NCI-H146 treated with DMSO at 0.1 percent for 48 hours (cell line): ENCODE results near the gene TENT4B.

ENCODE experiments used
- DNase-seq: peaks from one replicate; lab custom pipeline; 2025; ENCODE audit not compliant: unreplicated experiment; lab: John Stamatoyannopoulos, UW

TENT4B gene

DNA sequence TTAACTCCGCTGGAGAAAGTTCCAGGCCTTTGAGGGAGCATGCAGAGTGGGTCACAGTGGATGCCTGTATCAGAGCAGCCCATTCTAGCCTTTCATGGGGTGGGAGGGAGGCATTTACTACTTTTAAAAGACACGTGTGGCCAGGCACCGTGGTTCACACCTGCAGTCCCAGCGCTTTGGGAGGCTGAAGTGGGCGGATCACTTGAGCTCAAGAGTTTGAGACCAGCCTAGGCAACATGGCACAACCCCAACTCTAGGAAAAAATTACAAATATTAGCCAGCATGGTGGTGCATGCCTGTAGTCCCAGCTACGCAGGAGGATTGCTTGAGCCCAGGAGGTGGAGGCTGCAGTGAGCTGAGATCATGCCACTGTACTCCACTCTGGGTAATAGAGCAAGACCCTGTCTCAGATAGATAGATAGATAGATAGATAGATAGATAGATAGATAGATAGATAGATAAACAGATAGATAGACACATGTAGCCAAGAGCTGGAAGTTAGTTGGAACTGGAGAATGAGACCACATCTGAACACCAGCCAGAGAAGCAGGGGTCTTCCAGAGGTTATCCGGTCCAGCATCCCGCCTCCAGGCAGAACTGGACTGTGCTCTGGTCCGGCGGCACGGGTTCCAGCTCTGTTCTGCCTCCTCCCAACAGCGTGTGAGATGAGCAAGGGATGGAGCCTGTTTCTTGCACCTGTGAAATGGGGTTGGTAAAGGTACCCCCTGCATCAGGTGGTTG lies 116.8 kb downstream of the TENT4B start:
- no peak for DNase-seq

- no peak for DNase-seq
These were observed 117.5 kb downstream of the TENT4B start for GRCh38 chr16:50270510-50271147.

GRCh38 chr16:50271148-50272041 lies 118.3 kb downstream of the TENT4B start:
- DNase-seq = no peak

- no peak for DNase-seq
These were observed 119.0 kb downstream of the TENT4B start for GRCh38 chr16:50272111-50272571.

- DNase-seq = no peak
These were observed 119.7 kb downstream of the TENT4B start for GRCh38 chr16:50272687-50273381.

GRCh38 chr16:50273382-50273690 lies 120.2 kb downstream of the TENT4B start:
- no peak for DNase-seq

DNA sequence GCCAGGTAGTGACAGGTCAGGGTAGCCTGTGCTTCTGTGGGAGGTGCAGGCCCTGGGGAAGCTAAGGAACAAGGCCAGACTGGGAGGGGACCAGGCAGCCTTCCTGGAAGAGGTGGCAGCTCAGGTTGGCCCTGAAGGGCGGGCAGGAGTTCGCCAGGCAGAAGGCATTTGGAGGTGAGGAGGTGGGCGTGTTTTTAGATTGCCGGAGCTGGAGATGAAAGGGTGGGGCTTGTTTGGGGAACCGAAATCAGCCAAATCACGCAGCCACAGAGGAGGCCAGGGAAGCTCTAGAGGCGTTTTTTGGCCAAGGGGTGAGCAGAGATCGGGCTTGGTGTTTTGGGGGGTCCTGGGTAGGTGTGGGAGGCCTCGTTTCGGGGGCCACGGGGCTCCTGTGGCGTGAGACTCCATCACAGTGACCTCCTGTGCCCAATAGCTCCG lies 120.8 kb downstream of the TENT4B start:
- DNase-seq = no peak

GRCh38 chr16:50274326-50275097 lies 121.4 kb downstream of the TENT4B start:
- no peak for DNase-seq

GRCh38 chr16:50275098-50275415 lies 122.0 kb downstream of the TENT4B start:
- DNase-seq = no peak

GRCh38 chr16:50275428-50276325 lies 122.6 kb downstream of the TENT4B start:
- no peak for DNase-seq

DNA sequence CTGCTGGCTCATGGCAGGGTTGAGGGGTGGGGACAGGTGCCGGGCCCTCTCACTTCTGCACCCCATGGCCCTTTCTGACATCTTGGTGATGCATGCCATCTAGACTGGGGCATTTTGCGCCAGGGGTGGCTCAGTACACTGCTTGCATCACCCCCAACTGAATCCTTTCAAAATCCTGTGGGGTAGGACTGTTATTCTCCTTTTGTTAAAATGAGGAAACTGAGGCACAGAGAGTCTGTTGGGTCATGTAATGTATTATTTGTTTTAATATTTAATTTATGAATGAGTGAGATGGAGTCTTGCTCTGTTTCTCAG lies 123.2 kb downstream of the TENT4B start:
- no peak for DNase-seq

- DNase-seq = no peak
These were observed 123.9 kb downstream of the TENT4B start for GRCh38 chr16:50276801-50277555.

GRCh38 chr16:50278251-50278650 lies 125.1 kb downstream of the TENT4B start:
- DNase-seq = no peak

DNA sequence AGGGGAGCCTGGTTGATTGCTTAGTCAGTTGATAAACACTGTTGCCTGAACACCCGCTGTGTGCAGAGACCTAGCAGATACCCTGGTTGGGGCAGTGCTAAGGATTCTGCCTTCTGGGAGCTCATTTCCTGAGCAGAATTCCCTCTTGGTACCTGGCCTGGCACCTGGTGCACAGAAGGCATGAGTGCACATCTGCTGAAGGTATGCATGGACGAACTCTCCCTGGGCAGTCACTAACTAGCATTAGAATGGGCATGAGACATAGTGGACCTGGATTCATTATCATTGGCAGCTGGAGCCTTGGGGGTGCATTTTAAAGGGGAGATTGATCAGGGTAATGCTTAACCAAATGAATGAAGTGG lies 126.4 kb downstream of the TENT4B start:
- no peak for DNase-seq

DNA sequence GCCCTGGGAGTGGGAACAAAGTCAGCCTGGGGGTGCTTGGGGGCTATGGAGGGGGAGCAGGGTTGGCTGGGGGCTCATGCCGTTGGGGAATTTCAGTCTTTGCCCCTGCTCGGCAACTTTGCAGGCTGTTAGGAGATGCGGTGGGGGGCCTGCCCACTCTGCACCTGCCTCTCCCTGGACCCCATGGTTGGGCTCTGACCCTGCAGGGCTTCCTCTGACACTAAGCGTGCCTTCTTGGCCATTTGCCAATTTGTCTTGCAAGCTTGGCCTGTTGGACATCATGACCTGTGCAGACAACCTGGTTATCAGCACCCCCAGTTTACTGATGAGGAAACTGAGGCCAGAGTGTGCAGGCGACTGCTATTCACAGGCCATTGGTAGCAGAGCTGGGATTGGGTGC lies 127.8 kb downstream of the TENT4B start:
- no peak for DNase-seq
